CD14-positive monocyte (primary cell): ENCODE results near the gene FNIP1. TPM values are rescaled to one million over a fixed set of nuclear protein-coding genes. Genes with fewer than 3 reads are reported as not detected.

Experiments used
- DNase-seq, 3 donors: peaks; one replicate each; pipeline ENCODE4 v3.0.0-alpha.2; 2011 to 2022
- H2AFZ ChIP-seq: 2 replicates; pipeline ENCODE4 v1.6.0; 2012; ENCODE audit warnings: mild to moderate bottlenecking, low read depth, low read length, inconsistent platforms; ENCODE audit not compliant: insufficient read depth, poor library complexity, severe bottlenecking
- H3K27ac ChIP-seq, 2 donors: 1 replicate in 1 of 2; 2 replicates in 1 of 2; pipeline ENCODE4 v1.5.1; 2012 to 2013; ENCODE audit warnings: low read length in 2 of 2, control low read depth in 1 of 2, inconsistent platforms in 1 of 2, low read depth in 1 of 2, mild to moderate bottlenecking in 1 of 2
- H3K27me3 ChIP-seq, 2 donors: one replicate each; pipeline versions ENCODE4 v1.6.0 to v1.6.1; 2011 to 2013; ENCODE audit warnings: low read length in 2 of 2; ENCODE audit not compliant: control insufficient read depth in 2 of 2, insufficient read depth in 2 of 2
- H3K36me3 ChIP-seq, 2 donors: replicated peaks in 1 of 2; 1 replicate in 1 of 2; 2 replicates in 1 of 2; pipeline versions ENCODE4 v1.5.1 to v1.6.1; 2012 to 2013; ENCODE audit warnings: low read length in 2 of 2, control low read depth in 1 of 2, inconsistent platforms in 1 of 2, mild to moderate bottlenecking in 1 of 2; ENCODE audit not compliant: insufficient read depth in 2 of 2, control insufficient read depth in 1 of 2
- H3K4me1 ChIP-seq, 2 donors: 1 replicate in 1 of 2; 2 replicates in 1 of 2; pipeline versions ENCODE4 v1.5.1 to v1.6.1; 2012 to 2013; ENCODE audit warnings: low read length in 2 of 2, control low read depth in 1 of 2, inconsistent platforms in 1 of 2, mild to moderate bottlenecking in 1 of 2, moderate library complexity in 1 of 2; ENCODE audit not compliant: insufficient read depth in 2 of 2, control insufficient read depth in 1 of 2
- H3K4me2 ChIP-seq: replicated peaks from 2 replicates; pipeline ENCODE3; 2012; ENCODE audit warnings: low read length, moderate library complexity, mild to moderate bottlenecking; ENCODE audit not compliant: poor library complexity, severe bottlenecking; ENCODE audit errors: extremely low read depth
- H3K4me3 ChIP-seq, 3 experiments: fragments of 200-600 bp in 1 of 3; sonication (generic) in 1 of 3; replicated peaks in 1 of 3; 1 replicate in 2 of 3; 2 replicates in 1 of 3; pipeline ENCODE4 v1.5.1; 2011 to 2013; ENCODE audit warnings: low read length in 3 of 3, mild to moderate bottlenecking in 3 of 3, control low read depth in 2 of 3, low read depth in 2 of 3, inconsistent platforms in 1 of 3, moderate library complexity in 1 of 3
- H3K79me2 ChIP-seq: 2 replicates; pipeline ENCODE4 v1.6.0; 2012; ENCODE audit warnings: mild to moderate bottlenecking, control low read depth, inconsistent platforms, low read length, moderate library complexity; ENCODE audit not compliant: insufficient read depth
- H3K9ac ChIP-seq: 2 replicates; pipeline ENCODE4 v1.6.0; 2017; ENCODE audit warnings: low read length, mild to moderate bottlenecking; ENCODE audit not compliant: insufficient read depth, poor library complexity, severe bottlenecking
- H3K9me3 ChIP-seq, 2 donors: replicated peaks in 1 of 2; 1 replicate in 1 of 2; 2 replicates in 1 of 2; pipeline versions ENCODE4 v1.5.1 to v1.6.1; 2012 to 2013; ENCODE audit warnings: low read length in 2 of 2, control low read depth in 1 of 2; ENCODE audit not compliant: control insufficient read depth in 1 of 2, insufficient read depth in 1 of 2
- H4K20me1 ChIP-seq: 2 replicates; pipeline ENCODE4 v1.6.0; 2012; ENCODE audit warnings: mild to moderate bottlenecking, low read length, control low read depth, moderate library complexity; ENCODE audit not compliant: insufficient read depth
- H3K27ac Mint-ChIP-seq, 7 donors: one replicate each; pipeline ENCODE4 v1.8.0; 2020; ENCODE audit warnings: mild to moderate bottlenecking in 7 of 7, mixed read lengths in 7 of 7, moderate library complexity in 6 of 7, inconsistent platforms in 2 of 7
- H3K27me3 Mint-ChIP-seq, 3 donors: one replicate each; pipeline ENCODE4 v1.8.0; 2021 to 2022; ENCODE audit warnings: low read depth in 3 of 3, mild to moderate bottlenecking in 3 of 3, mixed read lengths in 3 of 3, moderate library complexity in 3 of 3, inconsistent platforms in 1 of 3
- H3K36me3 Mint-ChIP-seq, 2 donors: one replicate each; pipeline ENCODE4 v1.8.0; 2020; ENCODE audit warnings: mixed read lengths in 2 of 2, inconsistent platforms in 1 of 2, mild to moderate bottlenecking in 1 of 2
- H3K4me1 Mint-ChIP-seq: one replicate; pipeline ENCODE4 v1.8.0; 2020; ENCODE audit warnings: mild to moderate bottlenecking, mixed read lengths
- H3K4me3 Mint-ChIP-seq, 2 donors: one replicate each; pipeline ENCODE4 v1.8.0; 2020; ENCODE audit warnings: mild to moderate bottlenecking in 2 of 2, mixed read lengths in 2 of 2, moderate library complexity in 1 of 2
- H3K9me3 Mint-ChIP-seq, 7 donors: one replicate each; pipeline ENCODE4 v1.8.0; 2020 to 2022; ENCODE audit warnings: mixed read lengths in 7 of 7, mild to moderate bottlenecking in 6 of 7, moderate library complexity in 6 of 7, inconsistent platforms in 2 of 7
- WGBS: methylation state at CpG from one replicate; pipeline ENCODE4 v1.1.5; 2013; ENCODE audit warnings: missing lambda C conversion rate; ENCODE audit not compliant: insufficient coverage; 5-methylcytosine and 5-hydroxymethylcytosine counted together
- intact Hi-C, 2 donors: fragments of 100-400 bp; cut with micrococcal nuclease; formaldehyde crosslinking; loops; one replicate each; pipeline versions ENCODE4 v1.15.0 to v1.15.1; 2023
- polyA plus RNA-seq, 3 donors: library from polyadenylated mRNA; depleted of rRNA in 1 of 3; unstranded in 2 of 3; stranded (reverse) in 1 of 3; fragments of 300-500 nt in 2 of 3; fragments of >200 nt in 1 of 3; fragmentation: Illumina TruSeq in 2 of 3; gene quantifications; 1 replicate in 2 of 3; 2 replicates in 1 of 3; pipeline ENCODE4 v1.2.3, GENCODE V29; 2012 to 2021
- TF ChIP-seq, protein P1 (sequence below): fragments of 200-600 bp; IDR thresholded peaks from one replicate; pipeline ENCODE4 v1.8.0; 2022; ENCODE audit warnings: antibody characterized with exemption, mild to moderate bottlenecking

The FNIP1 gene
- polyA plus RNA-seq, 3 donors, result 13.6 to 17.3 (median 16.3) TPM

DNA sequence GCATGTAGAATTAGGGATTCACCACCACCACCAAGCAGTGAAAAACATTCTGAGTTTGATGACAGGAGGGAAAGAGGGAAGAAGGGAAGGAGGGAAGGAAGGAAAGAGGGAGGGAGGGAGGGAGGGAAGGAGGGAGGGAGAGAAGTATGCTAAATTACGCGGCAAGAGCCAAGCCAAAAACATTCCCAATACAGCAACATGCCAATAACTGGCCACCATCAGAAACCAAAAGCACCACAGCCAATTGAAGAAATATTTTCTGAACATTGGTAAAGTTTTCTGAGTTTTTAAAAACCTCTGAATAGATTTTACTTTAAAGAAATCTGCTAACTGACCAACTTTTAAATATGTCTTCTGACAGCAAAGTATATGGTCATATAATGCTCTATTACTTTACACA, 36.0 kb downstream of the FNIP1 start:
- H3K4me1 ChIP-seq, result peaks cover 2 to 7% of the 10 kb centered on the region in 2 donors
- H3K79me2 ChIP-seq, result peaks cover 100% of the 10 kb centered on the region
- TF ChIP-seq, protein P1, sequence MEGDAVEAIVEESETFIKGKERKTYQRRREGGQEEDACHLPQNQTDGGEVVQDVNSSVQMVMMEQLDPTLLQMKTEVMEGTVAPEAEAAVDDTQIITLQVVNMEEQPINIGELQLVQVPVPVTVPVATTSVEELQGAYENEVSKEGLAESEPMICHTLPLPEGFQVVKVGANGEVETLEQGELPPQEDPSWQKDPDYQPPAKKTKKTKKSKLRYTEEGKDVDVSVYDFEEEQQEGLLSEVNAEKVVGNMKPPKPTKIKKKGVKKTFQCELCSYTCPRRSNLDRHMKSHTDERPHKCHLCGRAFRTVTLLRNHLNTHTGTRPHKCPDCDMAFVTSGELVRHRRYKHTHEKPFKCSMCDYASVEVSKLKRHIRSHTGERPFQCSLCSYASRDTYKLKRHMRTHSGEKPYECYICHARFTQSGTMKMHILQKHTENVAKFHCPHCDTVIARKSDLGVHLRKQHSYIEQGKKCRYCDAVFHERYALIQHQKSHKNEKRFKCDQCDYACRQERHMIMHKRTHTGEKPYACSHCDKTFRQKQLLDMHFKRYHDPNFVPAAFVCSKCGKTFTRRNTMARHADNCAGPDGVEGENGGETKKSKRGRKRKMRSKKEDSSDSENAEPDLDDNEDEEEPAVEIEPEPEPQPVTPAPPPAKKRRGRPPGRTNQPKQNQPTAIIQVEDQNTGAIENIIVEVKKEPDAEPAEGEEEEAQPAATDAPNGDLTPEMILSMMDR, result no peak
- H3K4me1 Mint-ChIP-seq, result peaks cover 30% of the 10 kb centered on the region
- no peak for DNase-seq
- H3K36me3 Mint-ChIP-seq, result peaks cover 12 to 19% of the 10 kb centered on the region in 2 donors
- intact Hi-C loops, result no loop called here
- no peak overlapping the region for H3K4me3 Mint-ChIP-seq
- peaks cover 10 to 12% of the 10 kb centered on the region in 2 donors for H3K9me3 ChIP-seq
- no peak overlapping the region for H2AFZ ChIP-seq
- H3K27ac ChIP-seq, result no peak overlapping the region
- no CpG with 5 or more reads among the region's 2 CpGs for WGBS
- no peak overlapping the region for H3K4me3 ChIP-seq
- no peak overlapping the region for H3K4me2 ChIP-seq
- H3K36me3 ChIP-seq, result peaks cover 3 to 17% of the 10 kb centered on the region in 2 donors
- peaks cover 100% of the 10 kb centered on the region for H4K20me1 ChIP-seq
- no peaks in the 10 kb centered on the region for H3K27me3 Mint-ChIP-seq
- no peak overlapping the region for H3K9ac ChIP-seq
- H3K27ac Mint-ChIP-seq, result no peak overlapping the region
- H3K27me3 ChIP-seq, result no peaks in the 10 kb centered on the region
- peaks cover 4 to 15% (median 8%) of the 10 kb centered on the region in 7 donors for H3K9me3 Mint-ChIP-seq

- Histone ChIP-seq H4K20me1 (peaks cover 100% of the 10 kb centered on the region), H3K27ac (peak overlapping the region in 1 of 2 donors; percentile 23), H3K4me1 (peaks cover 2 to 7% of the 10 kb centered on the region in 2 donors), H3K4me2 (no peak overlapping the region), H3K9ac (no peak overlapping the region), H3K79me2 (peaks cover 100% of the 10 kb centered on the region), H3K36me3 (peaks cover 0 to 11% of the 10 kb centered on the region in 2 donors), H3K4me3 (no peak overlapping the region), H2AFZ (no peak overlapping the region), H3K9me3 (peaks cover 9% of the 10 kb centered on the region in 2 donors), H3K27me3 (no peaks in the 10 kb centered on the region)
- Mint-ChIP-seq H3K27ac (no peak overlapping the region), H3K27me3 (no peaks in the 10 kb centered on the region), H3K4me1 (peaks cover 36% of the 10 kb centered on the region), H3K4me3 (no peak overlapping the region), H3K36me3 (peaks cover 8 to 10% of the 10 kb centered on the region in 2 donors), H3K9me3 (peaks cover 2 to 12% (median 8%) of the 10 kb centered on the region in 7 donors)
- WGBS, result no CpG with 5 or more reads among the region's 1 CpG
- no peak for DNase-seq
- TF ChIP-seq, protein P1, result no peak
- intact Hi-C loops, result no loop called here
These were observed 37.1 kb downstream of the FNIP1 start for GRCh38 chr5:131759704-131760103.
